Left kidney (tissue), 2 donors: ENCODE measurements around the gene HEPHL1. TPM values are rescaled to one million over a fixed set of nuclear protein-coding genes. Genes with fewer than 3 reads are reported as not detected.
"Not testable (repeated sequence)": the region's sequence is repeated elsewhere in the genome, so short reads cannot be mapped to it uniquely, and the experiment has no call there.

Source experiments
- DNase-seq: peaks from one replicate; pipeline ENCODE4 v3.0.0-alpha.2; 2013
- polyA plus RNA-seq: library from polyadenylated mRNA; unstranded; fragments of 120-200 nt; gene quantifications from one replicate; pipeline ENCODE4 v1.2.1, GENCODE V29; 2013; ENCODE audit not compliant: insufficient read length

HEPHL1 gene
- polyA plus RNA-seq, 1 donor: 0.33 TPM

GRCh38 chr11:94150704-94151685, 129.8 kb downstream of the HEPHL1 start:
- DNase-seq: no peak

DNA sequence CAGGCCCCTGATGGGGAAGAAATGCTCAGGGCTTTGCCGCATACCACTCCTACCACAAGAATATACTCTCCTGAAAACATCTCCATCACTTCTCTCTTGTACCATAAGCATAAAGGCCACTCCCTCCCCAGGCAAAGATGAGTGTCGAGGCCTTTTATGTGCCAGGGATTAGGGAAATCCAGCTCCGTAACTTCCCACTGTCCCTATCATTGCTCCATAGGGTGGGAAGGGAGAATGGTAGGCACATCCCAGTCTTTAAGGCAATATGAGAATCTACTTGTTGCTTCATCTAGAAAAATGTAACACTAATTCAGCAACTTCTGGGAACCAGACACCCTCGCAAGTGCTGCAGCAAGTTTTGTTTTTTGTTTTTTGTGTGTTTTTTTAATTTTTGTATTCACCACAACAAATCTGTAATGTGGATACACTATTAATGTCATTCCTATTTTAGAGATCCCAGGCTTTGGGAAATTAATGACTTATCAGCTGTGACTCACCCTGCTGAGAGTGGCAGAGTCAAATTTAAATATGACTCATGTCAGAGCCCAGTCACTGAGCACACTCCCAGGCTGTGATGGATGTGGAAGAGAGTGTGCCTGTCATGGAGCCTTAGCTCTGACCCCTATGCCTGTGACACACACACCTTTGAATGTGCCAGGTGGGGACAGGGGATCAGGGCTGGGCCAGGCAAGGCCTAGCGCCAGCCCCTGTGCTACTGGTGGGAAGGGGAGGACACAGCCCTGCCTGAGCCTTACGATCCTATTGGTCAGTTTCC, 130.9 kb downstream of the HEPHL1 start:
- no peak for DNase-seq

- no peak for DNase-seq
Measured at GRCh38 chr11:94152678-94153065, 131.5 kb downstream of the HEPHL1 start.

GRCh38 chr11:94153320-94153719, 132.2 kb downstream of the HEPHL1 start:
- no peak for DNase-seq

DNA sequence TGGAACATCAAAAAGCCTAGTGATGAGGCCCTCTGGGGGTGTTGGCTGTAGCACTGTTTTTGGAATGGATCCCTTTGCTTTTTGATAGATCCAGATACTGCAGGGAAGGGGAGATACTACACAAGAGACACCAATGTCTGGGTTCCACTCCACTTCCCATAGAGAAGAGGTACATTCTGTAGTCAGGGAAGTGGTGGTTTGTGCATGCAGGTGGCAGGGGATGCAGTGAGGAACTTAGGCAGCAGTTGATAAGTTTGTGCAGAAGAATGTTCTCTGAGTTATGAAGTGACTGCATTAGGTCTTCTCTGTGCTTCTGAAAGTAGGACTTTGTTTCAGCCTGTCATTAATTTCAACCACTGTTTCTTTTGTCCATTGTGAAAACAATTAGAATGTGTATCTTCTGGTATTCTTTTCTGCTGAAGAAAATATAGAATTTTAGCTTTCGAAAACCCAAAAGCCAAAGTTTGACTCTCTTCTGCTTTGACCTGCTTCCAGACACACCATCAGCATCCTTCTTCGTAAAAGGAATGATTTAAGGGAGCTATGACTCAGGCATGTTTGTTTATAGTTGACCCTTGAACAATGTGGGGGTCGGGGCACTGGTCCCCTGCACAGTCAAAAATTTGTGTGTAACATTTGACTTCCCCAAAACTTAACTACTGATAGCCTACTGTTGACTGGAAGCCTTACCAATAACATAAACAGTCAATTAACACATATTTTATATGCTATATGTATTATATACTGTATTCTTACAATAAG, 133.1 kb downstream of the HEPHL1 start:
- no peak for DNase-seq

DNA sequence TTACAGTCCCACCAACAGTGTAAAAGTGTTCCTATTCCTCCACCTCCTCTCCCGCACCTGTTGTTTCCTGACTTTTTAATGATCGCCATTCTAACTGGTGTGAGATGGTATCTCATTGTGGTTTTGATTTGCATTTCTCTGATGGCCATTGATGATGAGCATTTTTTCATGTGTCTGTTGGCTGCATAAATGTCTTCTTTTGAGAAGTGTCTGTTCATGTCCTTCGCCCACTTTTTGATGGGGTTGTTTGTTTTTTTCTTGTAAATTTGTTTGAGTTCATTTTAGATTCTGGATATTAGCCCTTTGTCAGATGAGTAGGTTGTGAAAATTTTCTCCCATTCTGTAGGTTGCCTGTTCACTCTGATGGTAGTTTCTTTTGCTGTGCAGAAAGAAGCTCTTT, 136.2 kb downstream of the HEPHL1 start:
- not testable (repeated sequence) for DNase-seq

Other genes starting within 250 kb of the HEPHL1 start
- gene MED17, start 237.1 kb upstream of the HEPHL1 start, polyA plus RNA-seq: 69.2 TPM
- gene VSTM5, start 170.7 kb upstream of the HEPHL1 start, polyA plus RNA-seq: 2.8 TPM
- gene PANX1, start 107.5 kb downstream of the HEPHL1 start, polyA plus RNA-seq: 28.7 TPM